Activated CD4-positive, CD25-positive, alpha-beta regulatory T cell treated with anti-CD3 and anti-CD28 coated beads, Interleukin-2, amount 50 U/mL, for 72 hours (primary cell): ENCODE data around the gene IDUA.

Experiments
- DNase-seq: peaks from one replicate; pipeline ENCODE4 v3.0.0; 2021

The IDUA gene

GRCh38 chr4:956531-957230 lies 30.2 kb upstream of the IDUA start:
- no peak for DNase-seq

- DNase-seq: no peak
Measured at GRCh38 chr4:957231-957580, 29.6 kb upstream of the IDUA start.

- DNase-seq: no peak
Measured at GRCh38 chr4:957581-958313, 29.1 kb upstream of the IDUA start.

- DNase-seq: no peak
Measured at GRCh38 chr4:958314-958665, 28.6 kb upstream of the IDUA start.

GRCh38 chr4:958696-959337 lies 28.0 kb upstream of the IDUA start:
- no peak for DNase-seq

- no peak for DNase-seq
Measured at GRCh38 chr4:959338-960139, 27.3 kb upstream of the IDUA start.

GRCh38 chr4:960140-960635 lies 26.7 kb upstream of the IDUA start:
- no peak for DNase-seq

GRCh38 chr4:960636-961350 lies 26.1 kb upstream of the IDUA start:
- no peak for DNase-seq

GRCh38 chr4:961351-962230 lies 25.3 kb upstream of the IDUA start:
- DNase-seq: no peak

- DNase-seq: no peak
Measured at GRCh38 chr4:962231-963208, 24.3 kb upstream of the IDUA start.

- no peak for DNase-seq
Measured at GRCh38 chr4:963276-964225, 23.3 kb upstream of the IDUA start.

- DNase-seq: no peak
Measured at GRCh38 chr4:964346-965025, 22.4 kb upstream of the IDUA start.

GRCh38 chr4:965048-965765 lies 21.6 kb upstream of the IDUA start:
- DNase-seq: no peak

GRCh38 chr4:965766-966134 lies 21.1 kb upstream of the IDUA start:
- DNase-seq: no peak

GRCh38 chr4:966266-967112 lies 20.4 kb upstream of the IDUA start:
- no peak for DNase-seq
